Naive thymus-derived CD8-positive, alpha-beta T cell (primary cell): ENCODE data around the gene DKKL1. TPM values are rescaled to one million over a fixed set of nuclear protein-coding genes. Genes with fewer than 3 reads are reported as not detected.

Source experiments
- ATAC-seq, 2 donors: fragments of 150-1000 bp; cut with Tn5 transposase in 1 of 2; sonication (Bioruptor Pico), chemical (Tn5 transposase) in 1 of 2; 1 replicate in 1 of 2; 2 replicates in 1 of 2; pipeline ENCODE4 v1.10.0; 2021; ENCODE audit warnings: mild to moderate bottlenecking in 2 of 2, moderate library complexity in 2 of 2
- POLR2A ChIA-PET: fragments of 350-600 bp; sonication (Branson Sonifier 250); formaldehyde crosslinking; loops from one replicate; lab custom pipeline; 2021; ENCODE audit warnings: antibody characterized with exemption; lab: Charles Lee
- DNase-seq, 10 donors: peaks; one replicate each; pipeline versions ENCODE4 v3.0.0 to v3.0.0-alpha.2; 2020 to 2022
- H3K27ac Mint-ChIP-seq, 10 donors: one replicate each; pipeline ENCODE4 v1.8.0; 2020 to 2022; ENCODE audit warnings: mild to moderate bottlenecking in 10 of 10, mixed read lengths in 10 of 10, moderate library complexity in 4 of 10, inconsistent platforms in 1 of 10
- H3K27me3 Mint-ChIP-seq, 5 donors: one replicate each; pipeline ENCODE4 v1.8.0; 2021 to 2022; ENCODE audit warnings: mixed read lengths in 5 of 5
- H3K36me3 Mint-ChIP-seq, 3 donors: one replicate each; pipeline ENCODE4 v1.8.0; 2020 to 2022; ENCODE audit warnings: mixed read lengths in 3 of 3, mild to moderate bottlenecking in 2 of 3, inconsistent platforms in 1 of 3
- H3K4me1 Mint-ChIP-seq, 4 donors: one replicate each; pipeline ENCODE4 v1.8.0; 2021 to 2022; ENCODE audit warnings: mixed read lengths in 4 of 4
- H3K4me3 Mint-ChIP-seq, 10 donors: one replicate each; pipeline ENCODE4 v1.8.0; 2020 to 2022; ENCODE audit warnings: mild to moderate bottlenecking in 10 of 10, mixed read lengths in 10 of 10, moderate library complexity in 6 of 10, inconsistent platforms in 1 of 10
- H3K9me3 Mint-ChIP-seq, 9 donors: one replicate each; pipeline ENCODE4 v1.8.0; 2020 to 2022; ENCODE audit warnings: mixed read lengths in 9 of 9, mild to moderate bottlenecking in 3 of 9, inconsistent platforms in 1 of 9, moderate library complexity in 1 of 9
- polyA plus RNA-seq, 3 donors: library from polyadenylated mRNA; unstranded; fragments of 300-500 nt; fragmentation: Illumina TruSeq; gene quantifications; one replicate each; pipeline ENCODE4 v1.2.3, GENCODE V29; 2021
- total RNA-seq, 8 experiments: library from RNA in 2 of 8; stranded (reverse) in 2 of 8; gene quantifications; one replicate each; pipeline ENCODE4 v1.2.3 and lab custom pipeline; 2021 to 2026

DKKL1 gene
- total and polyA plus RNA-seq, 5 experiments from 2014 or later = not detected

DNA sequence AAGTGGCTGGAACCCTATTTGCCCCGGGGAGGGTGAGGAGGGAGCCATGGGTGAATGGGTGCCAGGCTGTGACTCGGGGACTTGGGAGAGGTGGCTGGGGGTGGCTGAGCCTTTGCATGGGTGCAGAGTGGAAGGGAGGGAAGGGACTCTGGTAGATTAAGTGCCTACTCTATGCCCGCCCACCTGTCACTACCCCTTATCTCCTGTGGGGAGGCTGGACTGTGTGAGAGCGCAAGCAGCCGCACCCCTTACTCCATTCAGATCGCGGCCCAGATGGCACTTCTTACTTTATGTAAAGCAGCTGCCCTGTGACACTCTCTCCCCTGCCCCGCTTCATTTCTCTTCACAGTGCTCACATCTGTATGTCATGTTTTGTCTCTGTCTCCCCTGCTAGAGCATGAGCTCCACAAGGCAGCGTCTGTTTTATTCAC, 27.3 kb downstream of the DKKL1 start:
- H3K4me3 Mint-ChIP-seq = peak overlapping the region in 1 of 10 donors; percentile 5
- H3K9me3 Mint-ChIP-seq = no peaks in the 10 kb centered on the region
- H3K4me1 Mint-ChIP-seq = peaks cover 9 to 23% (median 15%) of the 10 kb centered on the region in 4 donors
- H3K36me3 Mint-ChIP-seq = no peaks in the 10 kb centered on the region
- ATAC-seq (no peak), DNase-seq (no peak)
- POLR2A ChIA-PET = interaction anchor here (1.0 to 2.0 kb wide), 5 partner anchors 51 to 83 kb away, joined by 5 to 17 read pairs (median 5); partner anchors contain the start of gene FLT3LG
- peak overlapping the region in 2 of 10 donors; percentile 5 to 19 for H3K27ac Mint-ChIP-seq
- peaks cover 0 to 4% (median 0%) of the 10 kb centered on the region in 5 donors for H3K27me3 Mint-ChIP-seq

- DNase-seq (peak; percentile 65 to 89 (median 76)), ATAC-seq (peak; percentile 86 to 87)
- Mint-ChIP-seq H3K4me1 (peaks cover 9 to 24% (median 17%) of the 10 kb centered on the region in 4 donors), H3K36me3 (no peaks in the 10 kb centered on the region), H3K27me3 (peaks cover 0 to 4% (median 0%) of the 10 kb centered on the region in 5 donors), H3K4me3 (no peak overlapping the region), H3K9me3 (no peaks in the 10 kb centered on the region), H3K27ac (peak overlapping the region in 7 of 10 donors; percentile 4 to 87 (median 72))
- POLR2A ChIA-PET = interaction anchor here (1.0 to 2.0 kb wide), 6 partner anchors 49 to 84 kb away, joined by 3 to 17 read pairs (median 5); partner anchors contain the start of genes FLT3LG and SLC17A7
Observed at GRCh38 chr19:49391581-49392399, 28.1 kb downstream of the DKKL1 start.

DNA sequence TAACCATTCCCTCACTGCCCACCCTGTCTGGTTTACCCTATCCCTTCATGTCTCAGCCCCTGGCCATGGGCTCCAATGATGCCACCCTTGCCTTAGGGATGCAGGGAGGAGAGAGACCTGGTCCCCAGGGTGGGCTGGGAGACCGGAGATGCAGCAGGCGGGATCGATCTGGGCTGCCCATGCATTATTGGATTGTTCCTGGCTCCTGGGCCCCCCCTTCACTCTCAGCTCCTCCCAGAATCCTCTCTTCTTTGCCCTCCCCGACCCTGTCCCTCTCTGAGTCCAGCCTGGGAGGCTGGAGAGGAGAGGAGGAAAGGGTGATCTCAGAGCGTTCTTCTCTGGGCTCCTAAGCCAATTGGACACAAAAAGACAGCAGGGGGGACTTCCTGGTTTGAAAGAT, 30.2 kb downstream of the DKKL1 start:
- DNase-seq (no peak), ATAC-seq (no peak)
- no peaks in the 10 kb centered on the region for H3K36me3 Mint-ChIP-seq
- peaks cover 0 to 4% (median 0%) of the 10 kb centered on the region in 5 donors for H3K27me3 Mint-ChIP-seq
- peaks cover 18 to 30% (median 26%) of the 10 kb centered on the region in 4 donors for H3K4me1 Mint-ChIP-seq
- H3K4me3 Mint-ChIP-seq = no peak overlapping the region
- H3K9me3 Mint-ChIP-seq = no peaks in the 10 kb centered on the region
- no peak overlapping the region for H3K27ac Mint-ChIP-seq
- POLR2A ChIA-PET = interaction anchor here (0.6 to 2.4 kb wide), 5 partner anchors 14 to 76 kb away, joined by 3 to 9 read pairs (median 4); no protein-coding TSS in a partner anchor

GRCh38 chr19:49395581-49396407, 32.1 kb downstream of the DKKL1 start:
- ATAC-seq (no peak), DNase-seq (no peak)
- peaks cover 22 to 35% (median 27%) of the 10 kb centered on the region in 4 donors for H3K4me1 Mint-ChIP-seq
- H3K27me3 Mint-ChIP-seq = peaks cover 0 to 4% (median 0%) of the 10 kb centered on the region in 5 donors
- POLR2A ChIA-PET = interaction anchor here (1.2 to 2.4 kb wide), 2 partner anchors 56 to 74 kb away, joined by 8 to 9 read pairs; partner anchors contain the start of gene PIH1D1
- H3K4me3 Mint-ChIP-seq = peak overlapping the region in 1 of 10 donors; percentile 14
- H3K27ac Mint-ChIP-seq = peak overlapping the region in 2 of 10 donors; percentile 15 to 38
- H3K9me3 Mint-ChIP-seq = no peaks in the 10 kb centered on the region
- no peaks in the 10 kb centered on the region for H3K36me3 Mint-ChIP-seq

DNA sequence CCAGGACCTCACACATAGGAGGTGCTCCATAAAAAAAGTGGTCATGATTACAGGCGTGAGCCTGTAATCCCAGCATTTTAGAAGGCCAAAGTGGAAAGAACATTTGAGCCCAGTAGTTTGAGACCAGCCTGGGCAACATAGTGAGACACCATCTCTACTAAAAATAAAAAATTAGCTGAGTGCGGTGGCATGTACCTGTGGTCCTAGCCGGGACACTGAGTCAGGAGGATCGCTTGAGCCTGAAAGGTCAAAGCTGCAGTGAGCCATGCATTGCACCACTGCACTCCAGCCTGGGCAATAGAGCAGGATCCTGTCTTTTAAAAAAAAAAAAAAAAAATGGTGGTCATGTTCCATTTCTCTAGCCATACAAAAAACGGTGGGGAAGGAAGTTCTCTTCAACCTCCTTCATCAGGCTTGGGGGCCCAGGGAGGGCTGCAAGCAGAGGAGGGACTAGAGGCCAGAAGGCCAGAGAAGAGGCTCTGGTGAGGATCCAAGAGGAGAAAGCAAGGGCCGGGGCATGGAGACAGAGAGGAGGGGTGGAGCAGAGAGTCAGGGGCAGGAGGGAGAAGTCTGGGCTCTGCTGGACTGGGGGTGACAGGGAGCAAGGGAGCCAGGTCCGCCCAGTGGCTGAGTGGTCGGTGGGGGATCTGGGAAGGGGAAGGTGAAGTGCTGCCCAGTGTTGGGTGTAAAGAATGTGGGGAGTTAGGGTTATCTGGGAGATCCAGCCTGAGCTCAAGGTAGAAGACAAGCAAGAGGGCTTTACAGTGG, 33.2 kb downstream of the DKKL1 start:
- Mint-ChIP-seq H3K27me3 (peaks cover 0 to 3% (median 0%) of the 10 kb centered on the region in 5 donors), H3K4me3 (peak overlapping the region in 2 of 10 donors; percentile 14 to 36), H3K9me3 (no peaks in the 10 kb centered on the region), H3K4me1 (peaks cover 20 to 32% (median 22%) of the 10 kb centered on the region in 4 donors), H3K36me3 (no peaks in the 10 kb centered on the region), H3K27ac (peak overlapping the region in 4 of 10 donors; percentile 28 to 50 (median 40))
- ATAC-seq = no peak
- DNase-seq = no peak
- POLR2A ChIA-PET = interaction anchor here (0.6 to 1.2 kb wide), 4 partner anchors 23 to 184 kb away, joined by 3 to 8 read pairs (median 4); partner anchors contain the start of gene PIH1D1

- Mint-ChIP-seq H3K4me3 (peak overlapping the region in 8 of 10 donors; percentile 5 to 77 (median 54)), H3K27me3 (no peaks in the 10 kb centered on the region), H3K36me3 (no peaks in the 10 kb centered on the region), H3K9me3 (no peaks in the 10 kb centered on the region), H3K27ac (peak overlapping the region in 9 of 10 donors; percentile 23 to 80 (median 59)), H3K4me1 (peaks cover 17 to 28% (median 20%) of the 10 kb centered on the region in 4 donors)
- DNase-seq = no peak
- peak; percentile 65 to 66 for ATAC-seq
- POLR2A ChIA-PET = interaction anchor here (0.7 kb wide), 1 partner anchor 11 kb away, joined by 3 read pairs; no protein-coding TSS in a partner anchor
Observed at GRCh38 chr19:49398001-49398615, 34.4 kb downstream of the DKKL1 start.

- POLR2A ChIA-PET = no interaction called here
- peaks cover 22 to 36% (median 27%) of the 10 kb centered on the region in 4 donors for H3K4me1 Mint-ChIP-seq
- DNase-seq = no peak
- peak overlapping the region in 6 of 10 donors; percentile 5 to 77 (median 40) for H3K4me3 Mint-ChIP-seq
- H3K36me3 Mint-ChIP-seq = no peaks in the 10 kb centered on the region
- peak overlapping the region in 8 of 10 donors; percentile 1 to 80 (median 66) for H3K27ac Mint-ChIP-seq
- no peaks in the 10 kb centered on the region for H3K9me3 Mint-ChIP-seq
- ATAC-seq = no peak
- H3K27me3 Mint-ChIP-seq = no peaks in the 10 kb centered on the region
Observed at GRCh38 chr19:49398931-49399330, 35.3 kb downstream of the DKKL1 start.

DNA sequence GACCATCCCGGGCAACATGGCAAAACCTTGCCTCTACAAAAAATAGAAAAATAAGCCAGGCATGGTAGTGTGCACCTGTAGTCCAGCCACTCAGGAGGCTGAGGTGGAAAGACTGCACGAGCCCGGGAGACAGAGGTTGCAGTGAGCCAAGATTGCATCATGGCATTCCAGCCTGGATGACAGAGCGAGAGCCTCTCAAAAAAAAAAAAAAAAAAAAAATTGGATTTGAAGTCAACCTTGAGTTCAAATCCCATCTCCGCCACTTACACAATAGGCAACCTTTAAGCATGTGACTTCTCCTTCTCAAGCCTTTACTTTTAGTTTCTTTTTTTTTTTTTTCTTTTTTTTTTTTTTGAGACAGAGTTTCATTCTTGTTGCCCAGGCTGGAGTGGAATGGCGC, 36.4 kb downstream of the DKKL1 start:
- Mint-ChIP-seq H3K4me3 (no peak overlapping the region), H3K4me1 (peaks cover 25 to 36% (median 30%) of the 10 kb centered on the region in 4 donors), H3K36me3 (no peaks in the 10 kb centered on the region), H3K27ac (no peak overlapping the region), H3K9me3 (no peaks in the 10 kb centered on the region), H3K27me3 (no peaks in the 10 kb centered on the region)
- DNase-seq (no peak), ATAC-seq (no peak)
- POLR2A ChIA-PET = interaction anchor here (0.7 kb wide), 2 partner anchors 9 to 160 kb away, joined by 3 to 5 read pairs; no protein-coding TSS in a partner anchor

GRCh38 chr19:49403404-49404187, 39.9 kb downstream of the DKKL1 start:
- DNase-seq (peak in 1 of 10 donors; percentile 28), ATAC-seq (peak in 1 of 2 donors; percentile 73)
- no peaks in the 10 kb centered on the region for H3K9me3 Mint-ChIP-seq
- POLR2A ChIA-PET = interaction anchor here (1.2 kb wide), 2 partner anchors 8 to 17 kb away, joined by 3 read pairs; no protein-coding TSS in a partner anchor
- H3K27me3 Mint-ChIP-seq = no peaks in the 10 kb centered on the region
- H3K4me1 Mint-ChIP-seq = peaks cover 25 to 38% (median 34%) of the 10 kb centered on the region in 4 donors
- no peaks in the 10 kb centered on the region for H3K36me3 Mint-ChIP-seq
- H3K27ac Mint-ChIP-seq = peak overlapping the region in 3 of 10 donors; percentile 51 to 63 (median 54)
- H3K4me3 Mint-ChIP-seq = peak overlapping the region in 1 of 10 donors; percentile 33

GRCh38 chr19:49407079-49407478, 43.4 kb downstream of the DKKL1 start:
- Mint-ChIP-seq H3K4me1 (peaks cover 39 to 62% (median 57%) of the 10 kb centered on the region in 4 donors), H3K9me3 (no peaks in the 10 kb centered on the region), H3K4me3 (no peak overlapping the region), H3K36me3 (no peaks in the 10 kb centered on the region), H3K27ac (peak overlapping the region in 3 of 10 donors; percentile 47 to 86 (median 70)), H3K27me3 (no peaks in the 10 kb centered on the region)
- POLR2A ChIA-PET = interaction anchor here (0.8 to 1.9 kb wide), 3 partner anchors 13 to 45 kb away, joined by 3 to 6 read pairs (median 4); partner anchors contain the start of gene PIH1D1
- no peak for ATAC-seq
- no peak for DNase-seq
